Body of pancreas (tissue), 4 donors: ENCODE results near the gene INSIG2.

Experiments
- CTCF ChIP-seq, 7 experiments: fragments of 450-650 bp in 4 of 7; fragments of 200-600 bp in 3 of 7; sonication (generic) in 3 of 7; IDR thresholded peaks; one replicate each; pipeline ENCODE4 v1.5.1; 2016 to 2019; ENCODE audit warnings: antibody characterized with exemption in 7 of 7
- POLR2A ChIP-seq, 3 donors: fragments of 450-650 bp; IDR thresholded peaks; one replicate each; pipeline ENCODE4 v1.6.1; 2016; ENCODE audit warnings: antibody characterized with exemption in 3 of 3, mild to moderate bottlenecking in 2 of 3

DNA sequence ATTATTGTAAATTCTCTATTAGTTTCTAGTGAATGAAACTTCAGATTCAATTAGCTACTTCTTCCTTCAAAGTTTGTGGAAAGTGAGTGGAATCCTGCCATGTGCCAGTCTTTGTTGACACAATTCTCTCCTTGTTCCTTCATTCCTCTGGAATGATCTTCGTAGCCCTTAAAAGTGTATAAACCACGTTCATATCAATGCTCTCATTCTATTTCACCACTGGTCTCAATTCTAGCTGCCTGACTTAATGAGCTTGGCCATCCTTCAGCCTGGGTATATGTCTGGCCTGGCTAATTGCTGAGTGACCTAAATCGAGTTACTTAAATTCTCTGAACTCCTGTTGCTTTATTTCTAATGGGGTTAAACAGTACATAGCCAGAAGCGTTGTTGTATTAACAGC lies 43.5 kb downstream of the INSIG2 start:
- no peak for TF ChIP-seq POLR2A (IDR thresholded peaks at IDR 0.05)
- no peak for TF ChIP-seq CTCF (IDR thresholded peaks at IDR 0.05)
